ENCODE measurements around the gene AURKB. TPM values are rescaled to one million over a fixed set of nuclear protein-coding genes. Genes with fewer than 3 reads are reported as not detected.
"Not testable (repeated sequence)": the region's sequence is repeated elsewhere in the genome, so short reads cannot be mapped to it uniquely, and the experiment has no call there.

The AURKB gene
- total RNA-seq, 4 donors from 2014 or later = 0.54 to 5.3 (median 2.4) TPM

- TF ChIP-seq POLR2A (IDR thresholded peaks at IDR 0.05) (no peak), POLR2AphosphoS5 (IDR thresholded peaks at IDR 0.05) (no peak), CTCF (IDR thresholded peaks at IDR 0.05) (no peak), EP300 (IDR thresholded peaks at IDR 0.05) (no peak)
- Histone ChIP-seq H3K27me3 (no peaks in the 10 kb centered on the region), H3K4me1 (peaks cover 0 to 58% (median 17%) of the 10 kb centered on the region in 3 donors), H3K4me3 (peak overlapping the region; percentile 48 to 73), H3K36me3 (peaks cover 0 to 2% of the 10 kb centered on the region in 2 donors), H3K27ac (peak overlapping the region; percentile 95 to 98 (median 98)), H3K9me3 (no peaks in the 10 kb centered on the region)
- 0% methylated on average over 3 of the region's 9 CpGs for WGBS, 2 donors (ENCODE audit: low coverage in 1 of 2)
- ATAC-seq = no peak
These were observed 11.9 kb upstream of the AURKB start for GRCh38 chr17:8222380-8222629.

DNA sequence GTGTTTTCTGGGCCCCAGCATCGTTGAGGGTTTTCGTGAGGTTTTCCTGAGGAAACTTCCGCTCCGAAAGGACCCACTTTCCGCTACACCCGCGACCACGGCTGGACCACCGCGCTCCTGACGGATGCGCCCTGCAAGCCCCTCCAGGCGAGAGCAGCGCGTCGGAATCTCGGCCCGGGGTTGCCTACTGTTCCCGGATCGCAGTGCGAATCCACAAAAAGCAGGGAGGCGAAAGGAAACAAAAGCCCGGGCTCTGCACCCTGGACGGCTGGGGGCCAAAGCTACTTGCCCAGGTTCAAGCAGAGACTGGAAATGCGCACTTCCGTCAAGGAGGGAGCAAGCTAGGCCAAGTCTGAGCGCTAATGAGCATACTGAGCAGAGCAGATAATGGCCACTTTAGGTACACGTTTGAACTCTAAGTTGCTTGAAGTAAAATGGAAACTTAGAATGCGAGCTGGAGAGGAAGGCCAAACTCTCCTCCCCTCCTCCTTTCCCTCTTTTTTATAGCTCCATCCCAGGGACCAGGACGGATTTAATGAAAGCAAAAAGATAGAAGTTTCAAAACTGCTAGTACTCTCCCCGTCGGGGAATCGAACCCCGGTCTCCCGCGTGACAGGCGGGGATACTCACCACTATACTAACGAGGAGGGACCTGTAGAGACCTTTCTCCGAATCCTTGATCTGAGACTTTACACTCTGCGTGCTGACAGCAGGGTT lies 11.4 kb upstream of the AURKB start:
- Histone ChIP-seq H3K4me1 (peaks cover 0 to 53% (median 13%) of the 10 kb centered on the region in 3 donors), H3K36me3 (no peaks in the 10 kb centered on the region), H3K9me3 (no peaks in the 10 kb centered on the region), H3K27ac (peak overlapping the region; percentile 95 to 98 (median 98)), H3K27me3 (no peaks in the 10 kb centered on the region), H3K4me3 (peak overlapping the region; percentile 48 to 73)
- peak; percentile 76 for ATAC-seq
- no peak for TF ChIP-seq EP300 (IDR thresholded peaks at IDR 0.05)
- TF ChIP-seq CTCF (IDR thresholded peaks at IDR 0.05) = peak in 1 of 4 experiments; percentile 2
- peak; percentile 32 for TF ChIP-seq POLR2AphosphoS5 (IDR thresholded peaks at IDR 0.05)
- 0% methylated on average over 9 of the region's 40 CpGs; no CpG with 5 or more reads in 1 of the 2 donors for WGBS, 2 donors (ENCODE audit: low coverage in 1 of 2)

DNA sequence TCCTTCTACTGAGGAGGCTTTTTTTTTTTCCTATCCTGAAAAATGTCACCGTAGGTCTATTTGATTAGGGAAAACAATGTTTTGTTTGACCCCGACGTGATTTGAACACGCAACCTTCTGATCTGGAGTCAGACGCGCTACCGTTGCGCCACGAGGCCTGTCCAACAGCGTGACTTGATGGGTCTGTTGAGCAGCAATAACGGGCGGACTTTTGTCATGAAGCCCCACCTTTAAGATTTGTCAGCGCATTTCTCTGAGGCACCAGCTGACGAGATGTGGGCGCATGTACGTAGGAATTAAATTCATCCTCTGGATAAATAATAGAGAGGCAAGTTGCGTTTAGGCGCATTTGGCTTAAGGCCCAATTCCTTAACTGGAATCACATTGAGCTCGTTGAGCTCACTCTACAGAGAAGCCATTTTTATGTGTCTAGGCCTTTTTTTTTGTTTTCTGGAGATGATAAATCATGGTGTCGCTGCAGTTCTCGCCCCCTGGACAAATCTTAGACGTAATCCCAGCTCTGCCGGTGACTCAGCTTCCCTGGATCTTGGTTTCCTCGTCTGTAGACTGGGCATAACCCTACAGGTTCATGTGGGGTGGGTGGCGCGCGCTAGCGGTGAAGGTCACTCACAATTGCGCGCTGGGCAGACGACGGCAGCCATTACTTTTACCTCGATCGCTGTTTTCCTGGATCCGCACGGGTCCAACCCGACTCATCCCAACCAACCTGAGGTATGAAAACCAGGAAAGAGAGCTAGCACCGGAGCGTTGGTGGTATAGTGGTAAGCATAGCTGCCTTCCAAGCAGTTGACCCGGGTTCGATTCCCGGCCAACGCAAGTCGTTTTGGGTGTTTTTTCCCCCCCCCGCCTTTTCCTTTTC lies 10.6 kb upstream of the AURKB start:
- Histone ChIP-seq H3K27ac (peak overlapping the region; percentile 95 to 98 (median 98)), H3K4me3 (peak overlapping the region; percentile 48 to 73), H3K27me3 (no peaks in the 10 kb centered on the region), H3K4me1 (peaks cover 0 to 45% (median 13%) of the 10 kb centered on the region in 3 donors), H3K9me3 (no peaks in the 10 kb centered on the region), H3K36me3 (no peaks in the 10 kb centered on the region)
- WGBS, 2 donors (ENCODE audit: low coverage in 1 of 2) = 0 to 1% methylated on average over 21 to 29 of the region's 45 CpGs
- ATAC-seq = peak; percentile 71
- peak in 1 of 2 donors; percentile 26 for TF ChIP-seq POLR2A (IDR thresholded peaks at IDR 0.05)
- no peak for TF ChIP-seq EP300 (IDR thresholded peaks at IDR 0.05)
- peak in 1 of 4 experiments; percentile 12 for TF ChIP-seq CTCF (IDR thresholded peaks at IDR 0.05)
- peak; percentile 52 for TF ChIP-seq POLR2AphosphoS5 (IDR thresholded peaks at IDR 0.05)

DNA sequence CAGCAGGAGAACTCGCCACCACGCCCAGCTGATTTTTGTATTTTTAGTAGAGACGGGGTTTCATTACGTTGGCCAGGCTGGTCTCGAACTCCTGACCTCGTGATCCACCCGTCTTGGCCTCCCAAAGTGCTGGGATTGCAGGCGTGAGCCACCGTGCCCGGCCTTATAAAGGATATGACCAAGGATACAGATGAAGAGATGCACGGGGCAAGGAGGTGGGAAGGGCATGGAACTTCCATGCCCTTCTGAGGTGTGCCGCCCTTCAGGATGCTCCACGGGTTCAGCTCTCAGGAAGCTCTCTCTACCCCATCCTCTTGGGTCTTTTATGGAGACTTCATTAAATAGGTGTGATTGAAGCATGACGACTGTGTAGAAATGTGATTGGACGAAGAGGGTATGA lies 3.6 kb upstream of the AURKB start:
- not testable (repeated sequence) for H3K9me3 ChIP-seq, H3K27me3 ChIP-seq, H3K4me3 ChIP-seq, ATAC-seq, H3K27ac ChIP-seq, H3K36me3 ChIP-seq
- WGBS, 2 donors (ENCODE audit: low coverage in 1 of 2) = 73 to 78% methylated on average over 2 to 5 of the region's 15 CpGs
- peaks cover 0 to 15% (median 6%) of the 10 kb centered on the region in 3 donors for H3K4me1 ChIP-seq

DNA sequence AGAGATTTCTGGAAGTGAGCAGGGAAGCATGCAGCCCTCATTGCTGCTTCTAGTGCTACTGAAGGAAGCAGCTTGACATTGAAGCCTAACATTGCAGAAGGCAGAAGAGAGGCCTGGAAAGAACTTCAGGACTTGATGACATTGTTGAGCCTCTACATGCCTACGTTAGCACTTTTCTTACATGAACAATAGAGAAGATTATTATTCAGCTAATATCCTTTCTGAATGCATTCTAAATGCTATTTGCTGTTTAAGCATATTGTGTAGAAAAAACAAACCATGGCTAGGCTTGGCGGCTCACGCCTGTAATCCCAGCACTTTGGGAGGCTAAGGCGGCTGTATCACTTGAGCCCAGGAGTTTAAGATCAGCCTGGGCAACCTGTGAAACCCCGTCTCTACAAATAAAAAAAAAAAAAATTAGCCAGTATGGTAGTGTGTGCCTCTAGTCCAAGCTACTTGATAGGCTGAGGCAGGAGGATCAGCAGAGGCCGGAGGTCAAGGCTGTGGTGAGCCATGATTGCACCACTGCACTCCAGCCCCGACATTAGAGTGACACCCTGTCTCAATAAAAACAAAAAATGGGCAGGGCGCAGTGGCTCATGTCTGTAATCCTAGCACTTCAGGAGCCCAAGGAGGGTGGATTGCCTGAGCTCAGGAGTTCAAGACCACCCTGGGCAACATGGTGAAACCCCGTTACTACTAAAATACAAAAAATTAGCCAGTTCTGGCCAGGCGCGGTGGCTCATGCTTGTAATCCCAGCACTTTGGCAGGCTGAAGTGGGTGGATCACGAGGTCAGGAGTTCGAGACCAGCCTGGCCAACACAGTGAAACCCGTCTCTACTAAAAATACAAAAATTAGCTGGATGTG lies 2.2 kb upstream of the AURKB start:
- H3K4me3 ChIP-seq = no peak overlapping the region
- H3K36me3 ChIP-seq = no peaks in the 10 kb centered on the region
- peaks cover 0 to 15% (median 6%) of the 10 kb centered on the region in 3 donors for H3K4me1 ChIP-seq
- no peak overlapping the region for H3K27ac ChIP-seq
- ATAC-seq = no peak
- no peaks in the 10 kb centered on the region for H3K9me3 ChIP-seq
- H3K27me3 ChIP-seq = no peaks in the 10 kb centered on the region
- WGBS, 2 donors (ENCODE audit: low coverage in 1 of 2) = 61 to 83% methylated on average over 8 to 11 of the region's 14 CpGs
- TF ChIP-seq CTCF (IDR thresholded peaks at IDR 0.05) (no peak), EP300 (IDR thresholded peaks at IDR 0.05) (no peak), POLR2AphosphoS5 (IDR thresholded peaks at IDR 0.05) (no peak), POLR2A (IDR thresholded peaks at IDR 0.05) (no peak)
